GM18861 (cell line): ENCODE data around the gene MYL12B.
"Not testable (repeated sequence)": the region's sequence is repeated elsewhere in the genome, so short reads cannot be mapped to it uniquely, and the experiment has no call there.

ENCODE experiments used
- ATAC-seq: cut with Tn5 transposase; IDR thresholded peaks from one replicate; pipeline ENCODE4 v1.9.1; 2021; ENCODE audit not compliant: unreplicated experiment

Gene MYL12B

DNA sequence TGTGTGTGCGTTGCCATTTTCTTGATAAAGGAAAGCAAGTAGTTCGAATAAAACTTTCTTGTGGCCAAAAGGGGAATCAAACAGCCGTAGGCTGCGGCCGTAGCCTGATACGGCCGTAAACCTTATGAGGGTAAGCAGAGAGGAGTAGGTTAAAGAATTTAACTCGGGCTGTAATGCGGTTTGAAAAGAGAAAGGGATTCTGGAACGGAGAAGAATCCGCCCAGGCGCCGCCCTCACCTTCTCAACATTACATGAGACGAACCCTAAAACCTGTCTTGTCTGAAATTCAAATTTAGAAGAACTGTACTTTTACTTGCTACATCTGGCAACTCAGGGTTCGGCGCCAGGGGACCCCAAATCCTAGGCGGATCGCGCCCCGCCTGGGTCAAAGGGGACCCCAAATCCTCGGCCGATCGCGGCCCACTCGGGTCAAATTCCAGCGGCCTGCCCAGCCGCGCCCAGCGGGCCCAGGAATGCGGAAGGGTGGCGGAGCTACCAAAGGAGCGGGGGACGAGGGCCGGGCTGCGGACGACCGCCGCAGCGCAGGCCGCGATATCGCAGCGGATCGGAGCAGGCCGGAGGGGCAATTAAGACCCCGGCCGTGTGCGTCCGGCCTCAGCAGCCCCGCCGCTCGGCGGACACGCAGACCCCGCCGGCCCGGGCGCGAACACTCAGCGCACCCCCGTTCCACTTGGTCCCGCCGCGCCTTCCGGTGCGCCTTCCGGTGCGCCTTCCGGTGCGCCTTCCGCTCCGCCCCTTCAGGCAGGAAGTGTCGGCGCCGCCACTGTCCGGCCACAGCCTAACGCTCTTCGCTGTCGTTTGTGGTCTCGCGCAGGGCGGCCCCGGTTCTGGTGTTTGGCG is at the start of gene MYL12B:
Gene MYL12B (plus strand): TSS at position 761 of the 861 bp plus-strand sequence. CDS start 10,766 bp downstream, outside the sequence.
- peak; percentile 65 for ATAC-seq

DNA sequence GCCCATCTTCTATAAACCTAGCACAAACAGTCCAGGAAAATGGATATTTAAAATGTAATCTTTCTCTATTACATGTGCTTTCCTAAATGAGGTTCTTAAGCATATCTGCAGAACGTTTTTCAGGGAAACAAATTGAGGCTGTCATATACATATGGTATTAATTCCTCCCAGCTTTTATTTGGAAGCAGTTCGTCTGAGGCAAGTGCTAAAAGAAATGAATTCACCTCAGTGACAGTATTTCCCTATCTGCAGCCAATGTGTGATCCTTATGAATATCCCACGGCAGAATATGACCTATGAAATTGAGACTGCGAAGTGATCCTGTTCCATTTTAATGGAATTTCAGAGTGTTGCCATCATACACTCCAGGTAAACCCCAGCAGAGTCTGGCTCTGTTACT is 49.3 kb upstream of the MYL12B start:
- no peak for ATAC-seq

GRCh38 chr18:3213300-3214059 is 48.5 kb upstream of the MYL12B start:
- no peak for ATAC-seq

- ATAC-seq, result no peak
These were observed 46.9 kb upstream of the MYL12B start for GRCh38 chr18:3214855-3215637.

DNA sequence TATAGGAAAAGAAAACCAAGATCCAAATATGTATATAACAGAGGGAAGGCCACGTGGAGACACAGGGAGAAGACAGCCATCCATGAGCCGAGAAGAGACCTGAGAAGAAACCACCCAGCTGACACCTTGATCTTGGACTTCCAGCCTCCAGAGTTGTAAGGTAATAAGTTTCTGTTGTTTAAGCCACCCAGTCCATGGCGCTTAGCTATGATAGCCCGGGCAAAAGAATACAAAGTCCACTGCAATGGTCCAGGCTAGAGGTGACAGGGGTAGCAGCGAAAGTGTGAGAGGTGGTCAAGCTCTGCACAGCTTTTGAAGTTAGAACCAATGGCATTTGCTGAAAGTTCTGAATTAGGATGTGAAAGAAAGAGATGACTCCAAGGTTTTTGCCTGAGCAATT is 44.9 kb upstream of the MYL12B start:
- no peak for ATAC-seq

- ATAC-seq, result no peak
These were observed 43.8 kb upstream of the MYL12B start for GRCh38 chr18:3217948-3218647.

DNA sequence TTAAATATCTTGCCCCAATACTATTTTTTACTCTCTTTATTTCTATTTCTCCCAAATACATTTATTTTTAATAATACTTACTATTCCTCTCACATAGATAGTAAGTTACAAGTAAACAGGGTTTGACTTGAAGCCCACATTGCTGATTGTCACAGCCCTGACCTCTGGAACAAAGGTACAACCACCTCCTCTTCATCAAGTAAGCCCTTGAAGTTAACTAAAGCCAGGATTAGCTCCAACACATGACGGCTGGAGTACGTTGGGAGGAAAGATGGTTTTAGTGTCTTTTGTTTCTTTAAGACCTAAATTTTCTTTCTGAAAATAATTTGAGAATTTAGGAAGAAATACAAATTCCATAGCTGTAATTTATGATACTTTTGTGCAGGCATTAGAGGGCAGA is 43.1 kb upstream of the MYL12B start:
- ATAC-seq, result no peak

DNA sequence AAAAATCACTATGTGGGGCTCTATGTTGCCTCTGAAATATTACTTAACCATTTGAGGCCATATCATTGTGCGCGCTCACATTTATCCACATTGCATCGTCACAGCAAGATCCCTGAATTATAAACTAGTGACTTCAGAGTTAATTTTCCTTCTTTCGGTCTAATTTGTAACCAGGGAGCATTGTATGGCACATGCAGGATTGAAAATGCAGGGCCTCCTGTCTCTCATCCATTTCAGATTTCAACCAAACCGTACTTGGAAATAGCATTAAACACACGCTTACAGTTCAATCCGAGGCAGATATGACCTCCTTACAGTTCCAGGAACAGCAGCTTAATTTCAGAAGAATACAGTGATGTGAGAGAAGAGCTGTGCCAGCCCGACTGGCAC is 42.7 kb upstream of the MYL12B start:
- no peak for ATAC-seq

DNA sequence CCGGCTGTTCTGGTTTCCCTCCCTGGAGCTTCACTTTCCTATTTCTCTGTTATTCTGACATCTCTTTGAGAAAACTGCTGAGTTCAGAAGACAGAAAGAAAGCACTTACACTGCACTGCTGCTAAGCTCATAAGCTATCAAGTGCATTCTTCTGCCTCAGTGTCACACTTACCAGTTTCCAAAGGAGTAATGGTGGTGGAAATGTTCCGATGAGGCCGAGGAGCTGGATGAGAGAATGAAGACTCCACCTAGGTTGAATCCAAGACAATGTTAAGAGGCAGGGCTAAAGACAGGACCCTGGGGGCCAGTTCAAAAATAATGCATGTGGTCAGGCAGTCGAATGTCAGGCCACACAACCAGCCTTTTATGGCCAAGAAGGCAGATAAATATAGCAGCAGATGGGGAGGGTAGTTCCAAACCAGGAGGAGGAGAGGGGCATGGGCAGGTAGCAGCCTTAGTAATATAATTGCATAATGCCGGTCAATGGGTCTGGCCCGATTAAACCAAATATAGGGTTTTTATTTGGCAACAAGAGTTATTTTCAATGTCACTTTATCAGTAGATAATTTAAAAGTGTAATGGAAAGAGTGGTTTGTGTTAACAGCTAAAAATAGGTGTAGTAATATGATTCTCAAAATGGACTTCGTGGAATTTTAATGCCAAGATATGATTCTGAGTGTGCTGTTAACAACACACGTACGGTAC is 42.1 kb upstream of the MYL12B start, which contains the start of gene MYOM1:
Gene MYOM1 (minus strand): TSS at position 338 of the 705 bp plus-strand sequence. CDS start 4,745 bp downstream, outside the sequence.
- ATAC-seq, result no peak

GRCh38 chr18:3220868-3221267 is 41.1 kb upstream of the MYL12B start:
- not testable (repeated sequence) for ATAC-seq

DNA sequence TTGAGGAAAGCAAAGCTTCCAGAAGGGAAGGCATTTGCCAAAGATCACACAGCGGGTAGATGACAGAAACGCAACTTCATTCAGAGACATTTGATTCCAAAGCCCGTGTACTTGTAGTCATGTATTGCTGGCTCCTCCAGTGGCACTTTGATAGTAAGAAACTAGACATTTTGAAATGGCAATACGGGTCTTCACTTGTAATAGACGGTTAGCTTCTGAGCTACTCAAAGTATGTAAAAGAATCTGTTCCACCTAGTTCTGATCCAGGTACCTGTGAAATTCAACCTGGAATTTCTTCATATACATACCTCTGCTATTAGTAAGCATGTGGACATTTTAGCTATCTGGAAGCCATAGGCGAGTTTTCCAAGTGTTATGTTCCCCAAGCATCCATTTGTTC is 40.4 kb upstream of the MYL12B start:
- ATAC-seq, result no peak

- ATAC-seq, result no peak
These were observed 38.6 kb upstream of the MYL12B start for GRCh38 chr18:3223356-3223755.

DNA sequence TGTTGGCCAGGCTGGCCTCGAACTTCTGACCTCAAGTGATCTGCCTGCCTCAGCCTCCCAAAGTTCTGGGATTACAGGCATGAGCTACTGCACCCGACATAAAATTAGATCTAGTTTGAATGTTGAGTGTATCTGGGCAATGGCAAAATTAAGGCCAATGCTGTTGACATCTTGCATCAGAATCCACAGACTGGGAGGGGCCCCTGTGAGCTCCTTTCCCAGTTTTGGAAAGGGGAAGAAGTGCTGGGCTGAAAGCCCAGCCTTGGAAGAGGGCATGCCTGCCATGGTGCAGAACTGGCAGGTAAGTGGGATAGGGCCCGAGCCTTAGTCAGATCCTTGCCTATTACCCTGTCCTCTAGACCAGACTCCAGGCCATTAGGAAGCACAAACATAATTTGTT is 37.7 kb upstream of the MYL12B start:
- no peak for ATAC-seq

DNA sequence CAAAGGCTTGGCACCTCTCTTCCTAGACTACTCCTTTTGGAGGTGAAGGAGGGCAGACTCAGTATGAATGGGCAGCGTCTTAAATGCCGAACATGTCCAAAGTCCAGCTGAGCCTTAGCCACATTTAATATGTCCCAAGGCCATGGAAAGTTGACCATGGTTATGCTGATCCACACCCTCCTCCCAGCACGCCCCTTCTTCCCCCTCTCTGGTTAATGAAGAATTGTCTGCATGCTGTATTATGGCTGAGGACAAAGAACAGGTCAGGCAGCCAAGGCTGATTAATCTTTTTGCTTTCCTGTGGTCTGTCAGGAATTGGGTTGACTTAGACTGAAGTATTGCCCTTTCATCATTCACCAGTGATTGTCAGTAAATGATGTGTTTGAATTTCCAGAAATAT is 36.3 kb upstream of the MYL12B start:
- no peak for ATAC-seq

DNA sequence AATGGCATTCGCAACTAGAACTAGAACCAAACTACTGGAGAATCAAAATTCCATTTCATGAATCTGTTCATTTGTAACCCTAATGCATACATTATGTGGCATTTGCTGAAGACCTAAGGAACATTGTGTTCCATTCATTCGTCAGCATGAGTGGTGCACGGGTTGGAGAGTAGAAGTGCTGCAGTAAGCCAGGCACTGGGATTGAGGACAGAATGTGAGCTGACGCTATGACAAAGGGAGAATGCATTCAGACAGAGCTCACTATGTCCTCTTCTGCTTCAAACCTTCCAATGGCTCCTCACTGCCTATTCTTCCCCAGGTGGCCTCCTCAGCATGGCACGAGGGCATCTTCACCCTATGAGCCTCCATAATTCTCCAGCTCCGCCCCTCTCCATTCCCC is 35.9 kb upstream of the MYL12B start:
- ATAC-seq, result no peak

DNA sequence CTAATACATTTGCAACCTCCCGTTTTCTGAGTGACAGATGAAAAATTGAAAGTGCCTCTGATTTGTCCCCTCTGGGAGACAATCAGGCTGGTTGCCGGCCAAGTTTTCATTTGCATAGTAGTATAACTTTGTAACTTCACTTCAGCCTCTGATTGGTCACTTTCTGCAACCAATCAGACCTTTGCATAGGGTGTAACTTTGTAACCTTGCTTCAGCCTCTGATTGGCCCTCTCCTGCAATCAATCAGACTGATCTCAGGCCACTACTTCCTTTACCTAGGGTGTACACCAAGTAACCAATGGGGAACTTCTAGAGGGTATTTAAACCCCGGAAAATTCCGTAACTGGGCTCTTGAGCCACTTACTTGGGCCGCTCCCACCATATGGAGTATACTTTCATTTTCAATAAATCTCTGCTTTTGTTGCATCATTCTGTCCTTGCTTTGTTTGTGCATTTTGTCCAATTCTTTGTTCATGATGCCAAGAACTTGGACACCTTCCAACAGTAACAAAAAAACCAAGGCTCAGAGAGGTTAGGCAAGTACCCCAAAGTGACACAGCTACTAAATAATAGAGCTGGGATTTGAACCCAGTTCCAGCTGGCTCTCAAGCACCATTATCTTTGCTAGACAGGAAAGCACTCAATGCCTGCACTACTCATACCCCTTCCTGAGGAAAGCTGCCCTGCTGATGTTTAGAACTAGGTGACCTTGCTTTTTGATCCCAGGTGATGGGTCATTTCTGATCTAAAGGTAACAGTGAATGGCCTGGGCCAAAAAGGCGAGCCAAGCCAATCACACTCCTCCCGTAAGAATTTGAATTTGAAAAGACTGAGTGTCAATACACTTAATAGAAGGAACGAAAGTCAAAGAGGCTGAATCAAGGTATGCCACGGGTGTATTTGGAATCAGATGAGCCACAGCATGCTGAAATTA is 31.3 kb upstream of the MYL12B start:
- ATAC-seq, result no peak

GRCh38 chr18:3233004-3233403 is 28.9 kb upstream of the MYL12B start:
- no peak for ATAC-seq

- no peak for ATAC-seq
These were observed 28.3 kb upstream of the MYL12B start for GRCh38 chr18:3233433-3234168.
